HepG2 (cell line): ENCODE data around the gene MTHFR. TPM values are rescaled to one million over a fixed set of nuclear protein-coding genes. Genes with fewer than 3 reads are reported as not detected.

Source experiments
- ATAC-seq: fragments of 200-7000 bp; cut with Tn5 transposase; 3 replicates; pipeline ENCODE4 v1.9.1; 2020; ENCODE audit warnings: mild to moderate bottlenecking, moderate library complexity
- BruUV-seq: library from RNA; stranded (reverse); fragments of 400-500 nt; replicated peaks from 2 replicates; lab custom pipeline; 2021; lab: Mats Ljungman, UMichigan
- CTCF ChIA-PET: fragments of 300-600 bp; formaldehyde crosslinking; extraction: SDS; loops from one replicate; lab custom pipeline; 2021; ENCODE audit warnings: low total read pairs, inconsistent platforms, low intra/inter-chr PET ratio; lab: Yijun Ruan, JAX
- POLR2A ChIA-PET: fragments of 350-600 bp; sonication (Branson Sonifier 250); formaldehyde crosslinking; loops from one replicate; lab custom pipeline; 2020; ENCODE audit warnings: antibody characterized with exemption, inconsistent platforms; lab: Yijun Ruan, JAX
- DNase-seq: peaks from one replicate; pipeline ENCODE4 v3.0.0-alpha.2; 2015; ENCODE audit warnings: low spot score
- FAIRE-seq: peaks from 3 replicates; lab custom pipeline; 2011; peaks lifted over from hg19 to GRCh38; lab: Jason Lieb, UNC
- H2AFZ ChIP-seq: one replicate; pipeline ENCODE4 v1.6.1; 2011; ENCODE audit warnings: low read length, inconsistent platforms
- H3K27ac ChIP-seq: fragments of 300-600 bp; 3 replicates; pipeline ENCODE4 v1.8.0; 2011; ENCODE audit warnings: mixed run types, mild to moderate bottlenecking, mixed read lengths, low read length, inconsistent platforms; ENCODE audit not compliant: insufficient read depth; ENCODE audit errors: extremely low read length
- H3K27me3 ChIP-seq, 2 experiments: fragments of 200-600 bp in 1 of 2; 2 replicates in 1 of 2; 3 replicates in 1 of 2; pipeline versions ENCODE4 v1.6.0 to v1.8.0; 2011; ENCODE audit warnings: low read length in 2 of 2, mild to moderate bottlenecking in 2 of 2, moderate library complexity in 2 of 2, inconsistent platforms in 1 of 2; ENCODE audit not compliant: insufficient read depth in 2 of 2, control insufficient read depth in 1 of 2
- H3K36me3 ChIP-seq, 2 experiments: fragments of 200-600 bp in 1 of 2; replicated peaks in 1 of 2; 2 replicates in 1 of 2; 3 replicates in 1 of 2; pipeline versions ENCODE4 v1.5.1 to v1.8.0; 2011; ENCODE audit warnings: low read length in 2 of 2, inconsistent platforms in 1 of 2; ENCODE audit not compliant: insufficient read depth in 2 of 2, control insufficient read depth in 1 of 2
- H3K4me1 ChIP-seq: 2 replicates; pipeline ENCODE4 v1.5.1; 2012; ENCODE audit warnings: low read length, inconsistent platforms; ENCODE audit not compliant: insufficient read depth
- H3K4me2 ChIP-seq: 2 replicates; pipeline ENCODE4 v1.6.0; 2011; ENCODE audit warnings: low read depth, low read length, inconsistent platforms
- H3K4me3 ChIP-seq, 3 experiments: fragments of 200-600 bp in 1 of 3; sonication (generic), shearing (Covaris generic) in 1 of 3; replicated peaks in 1 of 3; 2 replicates each; pipeline ENCODE4 v1.5.1; 2011 to 2016; ENCODE audit warnings: low read length in 3 of 3, inconsistent platforms in 2 of 3, low read depth in 2 of 3, mild to moderate bottlenecking in 2 of 3, control low read depth in 1 of 3, mixed read lengths in 1 of 3; ENCODE audit not compliant: insufficient read depth in 1 of 3
- H3K79me2 ChIP-seq: one replicate; pipeline ENCODE4 v1.6.1; 2011; ENCODE audit warnings: low read length, inconsistent platforms; ENCODE audit not compliant: insufficient read depth
- H3K9ac ChIP-seq: 2 replicates; pipeline ENCODE4 v1.6.0; 2011; ENCODE audit warnings: mild to moderate bottlenecking, low read depth, low read length, inconsistent platforms; ENCODE audit not compliant: insufficient read depth
- H3K9me3 ChIP-seq: 2 replicates; pipeline ENCODE4 v1.5.1; 2012; ENCODE audit warnings: mild to moderate bottlenecking, low read length
- H4K20me1 ChIP-seq: 2 replicates; pipeline ENCODE4 v1.6.0; 2011; ENCODE audit warnings: inconsistent platforms, mild to moderate bottlenecking, low read length, moderate library complexity; ENCODE audit not compliant: insufficient read depth
- EED ChIP-seq: sonication (generic); formaldehyde crosslinking; IDR thresholded peaks from 2 replicates; pipeline ENCODE4 v1.5.0; 2020; ENCODE audit warnings: mild to moderate bottlenecking, missing genetic modification reagents
- GATAD1 ChIP-seq: IDR thresholded peaks from 2 replicates; pipeline ENCODE4 v1.6.1; 2016; ENCODE audit warnings: missing genetic modification reagents, missing compliant biosample characterization
- NFAT5 ChIP-seq: sonication (generic); formaldehyde crosslinking; IDR thresholded peaks from 2 replicates; pipeline ENCODE4 v1.4.0; 2020; ENCODE audit warnings: missing genetic modification reagents
- NFATC3 ChIP-seq: sonication (generic); formaldehyde crosslinking; IDR thresholded peaks from 2 replicates; pipeline ENCODE4 v1.5.1; 2020; ENCODE audit warnings: mild to moderate bottlenecking, missing genetic modification reagents
- PHF20 ChIP-seq: sonication (generic); formaldehyde crosslinking; IDR thresholded peaks from 2 replicates; pipeline ENCODE4 v1.5.0; 2020; ENCODE audit warnings: mild to moderate bottlenecking, missing genetic modification reagents
- PHF5A ChIP-seq: IDR thresholded peaks from one replicate; pipeline ENCODE4 v1.6.1; 2018; ENCODE audit warnings: low read depth, missing genetic modification reagents; ENCODE audit not compliant: unreplicated experiment
- RFXANK ChIP-seq: IDR thresholded peaks from 2 replicates; pipeline ENCODE4 v1.6.1; 2016
- ZNF17 ChIP-seq: sonication (generic); formaldehyde crosslinking; IDR thresholded peaks from 2 replicates; pipeline ENCODE4 v1.5.0; 2020; ENCODE audit warnings: mild to moderate bottlenecking, missing genetic modification reagents
- ZNF24 ChIP-seq: fragments of 450-650 bp; IDR thresholded peaks from 2 replicates; pipeline ENCODE4 v1.6.1; 2017; ENCODE audit warnings: antibody characterized with exemption, mild to moderate bottlenecking
- ZNF687 ChIP-seq: sonication (generic); formaldehyde crosslinking; IDR thresholded peaks from 2 replicates; pipeline ENCODE4 v1.5.1; 2020; ENCODE audit warnings: mild to moderate bottlenecking, missing genetic modification reagents, moderate library complexity
- ZSCAN31 ChIP-seq: sonication (generic); formaldehyde crosslinking; IDR thresholded peaks from 2 replicates; pipeline ENCODE4 v1.5.0; 2020; ENCODE audit warnings: low read depth, mild to moderate bottlenecking, missing genetic modification reagents
- WGBS: methylation state at CpG from one replicate; pipeline ENCODE4 v1.1.6; 2017; ENCODE audit warnings: low lambda C conversion rate; 5-methylcytosine and 5-hydroxymethylcytosine counted together
- in situ Hi-C: cut with HindIII; loops from 2 replicates; pipeline ENCODE4 v1.10.0; 2017; ENCODE audit warnings: low pct_unique_long_range_greater_than_20kb; ENCODE audit not compliant: extremely low pct_ligation_motif_present
- intact Hi-C: fragments of 100-400 bp; cut with micrococcal nuclease; formaldehyde crosslinking; loops from one replicate; pipeline ENCODE4 v1.10.0; 2022; ENCODE audit not compliant: unreplicated experiment
- polyA plus RNA-seq, 8 experiments: library from polyadenylated mRNA; depleted of rRNA in 3 of 8; stranded (reverse) in 7 of 8; unstranded in 1 of 8; fragments of >200 nt; fragmentation: Illumina TruSeq in 4 of 8; extraction: Trizol in 4 of 8; gene quantifications; 2 replicates each; pipeline versions ENCODE4 v1.2.1 to v1.2.3, GENCODE V29; 2011 to 2016; ENCODE audit warnings: low read depth in 4 of 8, missing spikeins in 1 of 8, mixed read lengths in 1 of 8; ENCODE audit not compliant: insufficient read depth in 1 of 8
- total RNA-seq, 5 experiments: library from RNA; depleted of rRNA; stranded (reverse); fragments of >200 nt; fragmentation: Illumina TruSeq; extraction: Trizol; gene quantifications; 2 replicates each; pipeline ENCODE4 v1.2.3, GENCODE V29; 2016; ENCODE audit warnings: low read depth in 1 of 5
- TF ChIP-seq, protein P1 (sequence below): sonication (generic); formaldehyde crosslinking; IDR thresholded peaks from 2 replicates; pipeline ENCODE4 v1.8.0; 2022; ENCODE audit warnings: mild to moderate bottlenecking, missing genetic modification reagents; ENCODE audit not compliant: insufficient replicate concordance

MTHFR gene
- total and polyA plus RNA-seq, 2 of the 13 experiments (the other 11 are each of a cell fraction or from before 2014, with no cell fraction given) = 3.8 to 8.2 TPM

DNA sequence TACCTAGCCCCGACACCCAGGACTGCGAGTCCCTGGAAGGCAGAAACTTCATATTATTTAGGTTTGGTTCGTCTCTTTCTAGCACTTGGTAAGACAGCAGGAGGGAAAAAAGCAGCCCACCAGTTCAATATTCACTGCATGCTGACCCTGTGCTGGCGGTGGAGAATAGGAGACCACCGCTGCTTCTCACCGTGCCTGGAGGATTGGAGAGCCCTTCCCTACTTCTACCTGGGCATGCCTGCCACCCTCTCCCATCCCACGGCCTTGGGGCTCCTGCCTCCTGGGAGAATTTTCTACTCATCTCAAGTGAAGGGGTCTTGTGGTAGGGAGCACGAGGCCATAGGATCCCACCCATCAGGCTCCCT is 5.4 kb downstream of the MTHFR start (continued):
- TF ChIP-seq ZNF687 (CRISPR knock-in tag) (no peak), ZNF17 (no peak)
- TF ChIP-seq, all 625 proteins: peak for 0

DNA sequence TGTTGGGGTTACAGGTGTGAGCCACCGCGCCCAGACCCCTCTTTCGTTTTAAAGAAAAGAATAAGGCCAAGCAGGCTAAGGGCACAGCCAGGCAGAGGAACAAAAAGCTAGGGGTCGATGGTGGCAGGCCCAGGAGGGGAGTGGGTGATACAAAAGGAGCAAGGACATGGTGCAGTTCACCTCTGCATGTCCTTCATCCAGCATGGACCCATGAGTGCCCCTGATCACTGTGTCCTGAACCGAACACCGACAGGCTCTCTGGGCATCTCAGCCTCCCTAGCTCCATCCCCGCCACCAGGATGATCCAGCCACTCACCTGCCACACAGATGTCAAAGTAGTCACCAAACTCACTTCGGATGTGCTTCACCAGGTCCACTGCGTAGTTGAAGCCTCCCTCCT is 5.9 kb downstream of the MTHFR start:
- ChIA-PET POLR2A (no interaction called here), CTCF (no interaction called here)
- intact Hi-C loops (loop anchor here (5.0 kb wide), 1 partner anchor 148 kb away; the partner anchor contains the start of genes FBXO2 and FBXO44), in situ Hi-C loops (no loop called here)
- Histone ChIP-seq H3K27ac (no peak overlapping the region), H3K9ac (no peak overlapping the region), H3K4me2 (no peak overlapping the region), H2AFZ (no peak overlapping the region), H3K9me3 (no peaks in the 10 kb centered on the region), H3K4me3 (no peak overlapping the region), H3K4me1 (peaks cover 30% of the 10 kb centered on the region), H3K36me3 (peaks cover 5 to 17% of the 10 kb centered on the region in 2 experiments; a peak in 1 of 5 replicates), H4K20me1 (no peaks in the 10 kb centered on the region), H3K79me2 (peaks cover 3% of the 10 kb centered on the region), H3K27me3 (no peaks in the 10 kb centered on the region)
- no peak for ATAC-seq
- no peak for DNase-seq
- BruUV-seq = no TSS peak
- no peak for FAIRE-seq
- 93% methylated on average over 6 of the region's 9 CpGs for WGBS
- TF ChIP-seq NFAT5 (CRISPR knock-in tag) (no peak), RFXANK (CRISPR knock-in tag) (no peak), GATAD1 (CRISPR knock-in tag) (no peak), ZNF24 (no peak), NFATC3 (CRISPR knock-in tag) (no peak), ZSCAN31 (CRISPR knock-in tag) (no peak), PHF20 (CRISPR knock-in tag) (no peak), PHF5A (CRISPR knock-in tag) (no peak), EED (CRISPR knock-in tag) (no peak)
- TF ChIP-seq, protein P1, sequence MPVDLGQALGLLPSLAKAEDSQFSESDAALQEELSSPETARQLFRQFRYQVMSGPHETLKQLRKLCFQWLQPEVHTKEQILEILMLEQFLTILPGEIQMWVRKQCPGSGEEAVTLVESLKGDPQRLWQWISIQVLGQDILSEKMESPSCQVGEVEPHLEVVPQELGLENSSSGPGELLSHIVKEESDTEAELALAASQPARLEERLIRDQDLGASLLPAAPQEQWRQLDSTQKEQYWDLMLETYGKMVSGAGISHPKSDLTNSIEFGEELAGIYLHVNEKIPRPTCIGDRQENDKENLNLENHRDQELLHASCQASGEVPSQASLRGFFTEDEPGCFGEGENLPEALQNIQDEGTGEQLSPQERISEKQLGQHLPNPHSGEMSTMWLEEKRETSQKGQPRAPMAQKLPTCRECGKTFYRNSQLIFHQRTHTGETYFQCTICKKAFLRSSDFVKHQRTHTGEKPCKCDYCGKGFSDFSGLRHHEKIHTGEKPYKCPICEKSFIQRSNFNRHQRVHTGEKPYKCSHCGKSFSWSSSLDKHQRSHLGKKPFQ (CRISPR knock-in tag) = no peak
